ENCODE data around the gene SERPINB10. TPM values are rescaled to one million over a fixed set of nuclear protein-coding genes. Genes with fewer than 3 reads are reported as not detected.

The SERPINB10 gene
- total RNA-seq, 1 experiment from 2014 or later: not detected

DNA sequence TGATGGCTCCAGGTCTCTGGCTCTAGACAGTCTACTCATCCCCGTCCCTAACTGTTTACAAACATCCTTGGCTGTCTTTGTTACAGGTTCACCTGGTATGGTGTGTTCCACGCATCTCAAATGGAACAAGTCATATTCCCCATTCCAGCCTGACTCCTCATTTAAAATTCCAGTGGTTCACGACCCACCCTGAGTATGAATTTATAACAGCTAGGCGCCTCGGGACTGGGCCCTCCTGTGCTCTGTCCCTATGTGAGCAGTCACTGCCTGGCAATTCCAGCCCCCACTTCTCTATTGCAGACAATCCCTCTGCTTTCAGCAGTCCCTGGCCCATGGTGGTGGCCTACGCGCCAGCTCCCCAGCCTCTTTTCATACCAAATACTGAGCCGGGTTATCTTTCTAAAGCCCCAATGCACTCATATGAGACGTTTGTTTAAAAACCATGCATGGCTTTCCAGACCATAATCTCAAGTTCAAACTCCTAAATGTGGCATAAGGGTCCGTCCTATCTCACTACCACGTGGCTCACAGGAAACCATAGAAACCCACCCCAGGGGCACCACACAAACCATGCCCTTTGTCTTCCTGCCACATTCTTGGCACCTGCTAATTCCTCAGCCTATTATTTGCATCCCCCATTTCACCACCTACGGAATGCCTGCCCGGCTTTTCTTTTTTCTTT is 63.7 kb downstream of the SERPINB10 start:
- no peak overlapping the region for H2AFZ ChIP-seq (ENCODE audit: low read depth, low read length, poor library complexity, severe bottlenecking)
- H3K4me2 ChIP-seq (ENCODE audit: low read length): peak overlapping the region; percentile 79
- no peak for ATAC-seq
- ChIA-PET RAD21 (ENCODE audit: low non-redundant PET in 1 of 2, low total read pairs in 2 of 2, uncharacterized antibody in 2 of 2, unreplicated experiment in 2 of 2) (no interaction called here), CTCF (no interaction called here), POLR2A (interaction anchor here (1.5 kb wide), 1 partner anchor 13 kb away, joined by 3 read pairs; no protein-coding TSS in a partner anchor)
- H3K79me2 ChIP-seq (ENCODE audit: insufficient read depth, low read length): no peaks in the 10 kb centered on the region
- no peak for DNase-seq (ENCODE audit: low read depth, low spot score)
- peak overlapping the region; percentile 96 for H3K27ac ChIP-seq (ENCODE audit: low read depth, low read length)
- no peaks in the 10 kb centered on the region for H3K9me3 ChIP-seq (ENCODE audit: control insufficient read depth in 1 of 2, insufficient read depth in 1 of 2, low read depth in 1 of 2, low read length in 2 of 2)
- H3K4me3 ChIP-seq (replicated peaks in 1 of 2; ENCODE audit: low read depth in 1 of 2, low read length in 2 of 2): peak overlapping the region; percentile 83 to 90
- BruUV-seq (replicated peaks): no TSS peak
- H3K27me3 ChIP-seq (ENCODE audit: insufficient read depth, low read length): no peaks in the 10 kb centered on the region
- peak overlapping the region; percentile 76 for H3K9ac ChIP-seq (ENCODE audit: low read length)
- no peak for TF ChIP-seq POLR2AphosphoS5 (IDR thresholded peaks at IDR 0.05; ENCODE audit: low read depth, low read length)
- TF ChIP-seq ZFX (IDR thresholded peaks at IDR 0.05): no peak
- TF ChIP-seq, protein P1, sequence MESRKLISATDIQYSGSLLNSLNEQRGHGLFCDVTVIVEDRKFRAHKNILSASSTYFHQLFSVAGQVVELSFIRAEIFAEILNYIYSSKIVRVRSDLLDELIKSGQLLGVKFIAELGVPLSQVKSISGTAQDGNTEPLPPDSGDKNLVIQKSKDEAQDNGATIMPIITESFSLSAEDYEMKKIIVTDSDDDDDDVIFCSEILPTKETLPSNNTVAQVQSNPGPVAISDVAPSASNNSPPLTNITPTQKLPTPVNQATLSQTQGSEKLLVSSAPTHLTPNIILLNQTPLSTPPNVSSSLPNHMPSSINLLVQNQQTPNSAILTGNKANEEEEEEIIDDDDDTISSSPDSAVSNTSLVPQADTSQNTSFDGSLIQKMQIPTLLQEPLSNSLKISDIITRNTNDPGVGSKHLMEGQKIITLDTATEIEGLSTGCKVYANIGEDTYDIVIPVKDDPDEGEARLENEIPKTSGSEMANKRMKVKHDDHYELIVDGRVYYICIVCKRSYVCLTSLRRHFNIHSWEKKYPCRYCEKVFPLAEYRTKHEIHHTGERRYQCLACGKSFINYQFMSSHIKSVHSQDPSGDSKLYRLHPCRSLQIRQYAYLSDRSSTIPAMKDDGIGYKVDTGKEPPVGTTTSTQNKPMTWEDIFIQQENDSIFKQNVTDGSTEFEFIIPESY (IDR thresholded peaks at IDR 0.05; ENCODE audit: extremely low read depth, insufficient replicate concordance, low read length): no peak
- no peak for TF ChIP-seq YY1 (IDR thresholded peaks at IDR 0.05; ENCODE audit: extremely low read depth, insufficient replicate concordance, low read depth, low read length)
- no peak for TF ChIP-seq SRF (IDR thresholded peaks at IDR 0.05; ENCODE audit: low read depth)
- TF ChIP-seq, protein P2, sequence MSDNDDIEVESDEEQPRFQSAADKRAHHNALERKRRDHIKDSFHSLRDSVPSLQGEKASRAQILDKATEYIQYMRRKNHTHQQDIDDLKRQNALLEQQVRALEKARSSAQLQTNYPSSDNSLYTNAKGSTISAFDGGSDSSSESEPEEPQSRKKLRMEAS (IDR thresholded peaks at IDR 0.05): no peak
- no peak for TF ChIP-seq SIN3A (IDR thresholded peaks at IDR 0.05; ENCODE audit: low read depth)
- TF ChIP-seq EZH2phosphoT487 (IDR thresholded peaks at IDR 0.05; ENCODE audit: borderline replicate concordance): no peak
- no peak for TF ChIP-seq JUND (IDR thresholded peaks at IDR 0.05)
- no peak for TF ChIP-seq ELF1 (IDR thresholded peaks at IDR 0.05; ENCODE audit: borderline replicate concordance, low read depth)
- TF ChIP-seq, protein P3, sequence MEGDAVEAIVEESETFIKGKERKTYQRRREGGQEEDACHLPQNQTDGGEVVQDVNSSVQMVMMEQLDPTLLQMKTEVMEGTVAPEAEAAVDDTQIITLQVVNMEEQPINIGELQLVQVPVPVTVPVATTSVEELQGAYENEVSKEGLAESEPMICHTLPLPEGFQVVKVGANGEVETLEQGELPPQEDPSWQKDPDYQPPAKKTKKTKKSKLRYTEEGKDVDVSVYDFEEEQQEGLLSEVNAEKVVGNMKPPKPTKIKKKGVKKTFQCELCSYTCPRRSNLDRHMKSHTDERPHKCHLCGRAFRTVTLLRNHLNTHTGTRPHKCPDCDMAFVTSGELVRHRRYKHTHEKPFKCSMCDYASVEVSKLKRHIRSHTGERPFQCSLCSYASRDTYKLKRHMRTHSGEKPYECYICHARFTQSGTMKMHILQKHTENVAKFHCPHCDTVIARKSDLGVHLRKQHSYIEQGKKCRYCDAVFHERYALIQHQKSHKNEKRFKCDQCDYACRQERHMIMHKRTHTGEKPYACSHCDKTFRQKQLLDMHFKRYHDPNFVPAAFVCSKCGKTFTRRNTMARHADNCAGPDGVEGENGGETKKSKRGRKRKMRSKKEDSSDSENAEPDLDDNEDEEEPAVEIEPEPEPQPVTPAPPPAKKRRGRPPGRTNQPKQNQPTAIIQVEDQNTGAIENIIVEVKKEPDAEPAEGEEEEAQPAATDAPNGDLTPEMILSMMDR (IDR thresholded peaks at IDR 0.05 in 2 of 3, conservative IDR thresholded peaks at IDR 0.05 in 1 of 3; ENCODE audit: borderline replicate concordance in 1 of 3, insufficient read depth in 1 of 3, low read depth in 2 of 3, low read length in 2 of 3): no peak
- no peak for TF ChIP-seq FOSL1 (IDR thresholded peaks at IDR 0.05; ENCODE audit: low read depth)
- TF ChIP-seq, protein P4, sequence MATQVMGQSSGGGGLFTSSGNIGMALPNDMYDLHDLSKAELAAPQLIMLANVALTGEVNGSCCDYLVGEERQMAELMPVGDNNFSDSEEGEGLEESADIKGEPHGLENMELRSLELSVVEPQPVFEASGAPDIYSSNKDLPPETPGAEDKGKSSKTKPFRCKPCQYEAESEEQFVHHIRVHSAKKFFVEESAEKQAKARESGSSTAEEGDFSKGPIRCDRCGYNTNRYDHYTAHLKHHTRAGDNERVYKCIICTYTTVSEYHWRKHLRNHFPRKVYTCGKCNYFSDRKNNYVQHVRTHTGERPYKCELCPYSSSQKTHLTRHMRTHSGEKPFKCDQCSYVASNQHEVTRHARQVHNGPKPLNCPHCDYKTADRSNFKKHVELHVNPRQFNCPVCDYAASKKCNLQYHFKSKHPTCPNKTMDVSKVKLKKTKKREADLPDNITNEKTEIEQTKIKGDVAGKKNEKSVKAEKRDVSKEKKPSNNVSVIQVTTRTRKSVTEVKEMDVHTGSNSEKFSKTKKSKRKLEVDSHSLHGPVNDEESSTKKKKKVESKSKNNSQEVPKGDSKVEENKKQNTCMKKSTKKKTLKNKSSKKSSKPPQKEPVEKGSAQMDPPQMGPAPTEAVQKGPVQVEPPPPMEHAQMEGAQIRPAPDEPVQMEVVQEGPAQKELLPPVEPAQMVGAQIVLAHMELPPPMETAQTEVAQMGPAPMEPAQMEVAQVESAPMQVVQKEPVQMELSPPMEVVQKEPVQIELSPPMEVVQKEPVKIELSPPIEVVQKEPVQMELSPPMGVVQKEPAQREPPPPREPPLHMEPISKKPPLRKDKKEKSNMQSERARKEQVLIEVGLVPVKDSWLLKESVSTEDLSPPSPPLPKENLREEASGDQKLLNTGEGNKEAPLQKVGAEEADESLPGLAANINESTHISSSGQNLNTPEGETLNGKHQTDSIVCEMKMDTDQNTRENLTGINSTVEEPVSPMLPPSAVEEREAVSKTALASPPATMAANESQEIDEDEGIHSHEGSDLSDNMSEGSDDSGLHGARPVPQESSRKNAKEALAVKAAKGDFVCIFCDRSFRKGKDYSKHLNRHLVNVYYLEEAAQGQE (IDR thresholded peaks at IDR 0.05; ENCODE audit: low read depth): no peak
- TF ChIP-seq CEBPB (IDR thresholded peaks at IDR 0.05; ENCODE audit: low read depth): no peak
- H3K9me2 ChIP-seq (ENCODE audit: insufficient read depth): no peaks in the 10 kb centered on the region
- no peaks in the 10 kb centered on the region for H4K20me1 ChIP-seq (ENCODE audit: insufficient read depth)
- intact Hi-C loops (cut with micrococcal nuclease): no loop called here
- H3K4me1 ChIP-seq (ENCODE audit: control insufficient read depth in 1 of 2, insufficient read depth in 2 of 2, low read length in 2 of 2): peaks cover 6 to 19% of the 10 kb centered on the region in 2 experiments; a peak in 3 of 4 replicates
- H3K36me3 ChIP-seq (ENCODE audit: control insufficient read depth in 1 of 2, insufficient read depth in 2 of 2, low read length in 2 of 2): no peaks in the 10 kb centered on the region
